SH-SY5Y (cell line): ENCODE data around the gene FOXR1.

Source experiments
- GATA2 ChIP-seq: IDR thresholded peaks from 2 replicates; pipeline ENCODE4 v1.6.1; 2011; ENCODE audit warnings: mild to moderate bottlenecking, low read depth, low read length
- GATA3 ChIP-seq: IDR thresholded peaks from 2 replicates; pipeline ENCODE4 v1.6.1; 2011; ENCODE audit warnings: low read depth, mild to moderate bottlenecking, low read length, moderate library complexity

DNA sequence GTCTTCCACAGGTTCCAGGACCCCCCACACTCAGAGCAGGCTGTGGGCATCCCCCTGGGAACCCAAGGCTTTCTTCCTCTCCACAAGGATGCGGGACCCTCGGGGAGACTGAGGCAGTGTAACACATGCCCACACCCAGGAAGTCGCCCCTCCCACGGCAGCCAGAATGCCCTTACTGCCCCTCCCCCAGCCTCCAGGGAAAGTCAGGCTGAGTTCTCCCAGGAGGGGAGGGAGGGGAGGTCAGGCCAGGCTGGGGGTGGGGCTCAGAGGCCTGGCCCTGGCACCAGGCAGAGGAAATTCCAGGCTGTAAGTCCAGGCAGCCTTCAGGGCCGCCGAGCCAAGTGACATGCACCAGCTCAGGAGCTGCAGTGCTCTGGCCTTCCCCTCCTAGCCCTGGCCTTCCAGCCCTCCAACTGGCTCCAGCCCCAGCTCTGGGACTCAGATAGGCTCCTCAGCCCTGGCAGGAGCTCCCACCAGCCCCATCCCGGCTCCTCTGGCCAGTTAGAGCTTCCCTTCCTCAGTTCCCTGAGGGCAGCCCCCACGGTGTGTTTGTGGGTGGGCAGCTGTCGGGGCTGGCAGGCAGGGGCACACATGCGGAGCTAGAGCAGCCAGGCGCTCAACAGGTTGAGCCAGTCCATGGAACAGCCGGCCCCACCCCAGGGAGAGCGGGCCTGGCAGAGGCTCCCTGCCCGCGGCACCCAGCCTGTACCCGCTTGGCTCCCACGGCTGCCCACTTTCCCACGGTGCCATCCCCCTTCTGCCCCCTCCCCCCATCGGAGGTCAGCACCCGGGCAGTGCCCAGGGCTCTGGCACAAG, 49.4 kb upstream of the FOXR1 start:
- TF ChIP-seq GATA2: no peak
- no peak for TF ChIP-seq GATA3
